ENCODE data around the gene SCN5A.

The SCN5A gene

DNA sequence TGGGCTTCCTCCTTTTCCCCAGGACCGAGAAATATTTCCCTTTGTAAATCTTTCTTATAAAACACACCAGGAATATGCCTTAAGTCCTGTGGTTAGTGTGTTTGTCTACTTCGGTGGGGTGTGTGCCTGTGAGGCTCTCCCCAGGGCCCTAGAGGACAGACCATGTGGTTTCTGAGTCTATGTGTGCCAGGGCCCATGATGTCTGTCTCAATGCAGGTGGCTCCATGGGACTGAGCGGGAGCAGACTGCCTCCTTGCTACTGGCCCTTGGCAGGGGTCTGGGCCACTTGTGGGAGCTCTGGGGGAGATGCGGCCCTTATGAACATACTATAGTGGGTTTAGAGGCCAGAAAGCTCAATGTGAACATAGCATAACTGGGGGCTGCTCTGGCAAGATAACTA lies 37.6 kb downstream of the SCN5A start:
- DNase-seq (ENCODE audit: low read depth), result no peak
- no peak overlapping the region for H3K4me3 ChIP-seq (replicated peaks; ENCODE audit: low read depth, low read length)
- TF ChIP-seq, protein P1, sequence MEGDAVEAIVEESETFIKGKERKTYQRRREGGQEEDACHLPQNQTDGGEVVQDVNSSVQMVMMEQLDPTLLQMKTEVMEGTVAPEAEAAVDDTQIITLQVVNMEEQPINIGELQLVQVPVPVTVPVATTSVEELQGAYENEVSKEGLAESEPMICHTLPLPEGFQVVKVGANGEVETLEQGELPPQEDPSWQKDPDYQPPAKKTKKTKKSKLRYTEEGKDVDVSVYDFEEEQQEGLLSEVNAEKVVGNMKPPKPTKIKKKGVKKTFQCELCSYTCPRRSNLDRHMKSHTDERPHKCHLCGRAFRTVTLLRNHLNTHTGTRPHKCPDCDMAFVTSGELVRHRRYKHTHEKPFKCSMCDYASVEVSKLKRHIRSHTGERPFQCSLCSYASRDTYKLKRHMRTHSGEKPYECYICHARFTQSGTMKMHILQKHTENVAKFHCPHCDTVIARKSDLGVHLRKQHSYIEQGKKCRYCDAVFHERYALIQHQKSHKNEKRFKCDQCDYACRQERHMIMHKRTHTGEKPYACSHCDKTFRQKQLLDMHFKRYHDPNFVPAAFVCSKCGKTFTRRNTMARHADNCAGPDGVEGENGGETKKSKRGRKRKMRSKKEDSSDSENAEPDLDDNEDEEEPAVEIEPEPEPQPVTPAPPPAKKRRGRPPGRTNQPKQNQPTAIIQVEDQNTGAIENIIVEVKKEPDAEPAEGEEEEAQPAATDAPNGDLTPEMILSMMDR (IDR thresholded peaks at IDR 0.05; ENCODE audit: low read length, missing control alignments), result no peak

DNA sequence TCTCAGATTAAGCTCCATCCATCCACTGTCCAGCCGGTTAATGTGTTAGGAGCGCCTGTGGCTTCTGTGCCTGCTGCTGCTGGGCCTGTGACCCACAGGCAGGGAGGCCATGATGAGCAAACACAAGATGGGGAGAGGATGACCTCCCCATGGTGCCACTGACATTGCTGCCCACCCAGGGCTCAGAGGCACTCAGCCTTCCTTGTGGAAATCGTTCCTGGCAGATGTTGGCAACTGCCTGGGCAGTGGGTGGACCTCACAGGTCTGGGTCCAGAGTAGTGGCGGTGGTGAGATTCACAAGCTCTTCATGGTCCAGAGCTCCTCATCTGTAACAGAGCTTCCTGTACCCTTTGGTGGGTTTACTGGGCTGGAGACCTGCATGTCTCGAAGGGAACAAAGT lies 38.6 kb downstream of the SCN5A start:
- TF ChIP-seq, protein P1 (IDR thresholded peaks at IDR 0.05; ENCODE audit: low read length, missing control alignments), result no peak

DNA sequence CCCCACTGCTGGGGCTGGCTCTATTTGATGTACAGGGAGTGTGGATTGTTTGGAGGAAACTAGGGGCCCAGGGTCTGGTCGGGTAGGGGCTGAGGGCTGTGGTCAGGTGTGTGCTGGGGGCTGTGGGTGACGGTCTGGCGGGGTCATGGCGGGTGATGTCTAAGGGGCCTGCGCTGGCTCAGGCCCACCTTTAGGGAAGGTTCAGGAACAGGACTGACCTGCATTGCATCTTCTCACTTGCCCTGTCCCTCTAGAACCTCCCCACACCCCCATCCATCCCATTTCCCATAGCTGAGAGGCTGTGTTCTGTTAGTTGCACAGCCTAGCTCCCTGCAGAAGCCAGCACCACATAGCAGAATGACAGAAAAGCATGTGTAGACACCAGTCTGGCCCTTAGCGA lies 39.1 kb downstream of the SCN5A start:
- H3K4me3 ChIP-seq (replicated peaks; ENCODE audit: low read depth, low read length), result no peak overlapping the region
- TF ChIP-seq, protein P1 (IDR thresholded peaks at IDR 0.05; ENCODE audit: low read length, missing control alignments), result no peak
- DNase-seq (ENCODE audit: low read depth), result no peak

More for the DNA sequence above, 38.6 kb downstream of the SCN5A start:
- H3K4me3 ChIP-seq (replicated peaks; ENCODE audit: low read depth, low read length), result no peak overlapping the region
- no peak for DNase-seq (ENCODE audit: low read depth)

DNA sequence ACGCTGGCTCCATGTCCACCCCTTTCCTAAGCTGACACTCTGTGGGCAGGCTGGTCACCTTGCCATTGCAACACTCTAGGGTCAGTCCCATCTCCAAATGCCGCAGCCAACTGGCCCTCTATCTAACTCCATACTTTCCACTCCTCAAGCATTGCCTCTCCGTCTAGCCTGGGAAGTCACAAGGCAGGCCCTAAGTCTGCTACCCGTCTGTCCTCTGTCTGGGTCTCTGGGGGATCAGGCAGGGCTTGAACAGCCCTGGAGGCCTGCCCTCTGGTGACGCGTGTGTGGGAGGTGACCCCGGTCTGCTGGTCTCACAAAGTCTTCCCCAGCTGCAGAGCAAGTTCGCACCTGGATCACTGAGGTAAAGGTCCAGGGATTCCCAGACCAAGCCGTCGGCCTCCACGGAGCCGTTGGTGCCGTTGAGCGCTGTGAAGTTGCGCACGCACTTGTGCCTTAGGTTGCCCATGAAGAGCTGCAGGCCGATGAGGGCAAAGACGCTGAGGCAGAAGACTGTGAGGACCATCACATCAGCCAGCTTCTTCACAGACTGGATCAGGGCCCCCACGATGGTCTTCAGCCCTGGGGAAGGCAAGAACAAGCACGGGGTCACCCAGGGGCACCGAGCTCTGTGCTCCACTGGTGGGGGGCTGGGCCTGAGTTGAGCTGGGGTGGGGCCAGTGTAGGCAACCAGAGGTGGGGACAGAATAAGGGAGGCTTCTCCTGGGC lies 39.9 kb downstream of the SCN5A start:
- DNase-seq (ENCODE audit: low read depth), result no peak
- TF ChIP-seq, protein P1 (IDR thresholded peaks at IDR 0.05; ENCODE audit: low read length, missing control alignments), result no peak
- no peak overlapping the region for H3K4me3 ChIP-seq (replicated peaks; ENCODE audit: low read depth, low read length)

DNA sequence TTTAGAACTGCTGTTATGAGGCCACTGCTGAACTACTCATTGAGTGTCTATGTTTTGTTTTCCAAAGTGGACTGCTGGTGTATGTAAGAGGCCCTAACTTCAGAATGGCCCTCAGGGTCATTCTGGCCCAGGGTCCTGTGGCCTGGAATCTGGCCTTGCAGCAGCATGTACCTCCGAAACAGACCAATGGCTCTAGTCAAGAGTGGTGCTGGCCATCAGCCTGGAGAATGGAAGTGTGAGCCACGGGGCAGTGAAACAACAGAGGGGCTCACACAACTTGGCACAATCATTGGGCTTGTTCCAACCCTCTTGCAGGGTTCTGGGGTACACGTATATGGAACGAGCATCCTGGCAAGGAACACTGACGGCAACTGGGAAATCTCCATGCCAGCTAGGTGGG lies 40.5 kb downstream of the SCN5A start:
- H3K4me3 ChIP-seq (replicated peaks; ENCODE audit: low read depth, low read length), result no peak overlapping the region
- no peak for DNase-seq (ENCODE audit: low read depth)
- TF ChIP-seq, protein P1 (IDR thresholded peaks at IDR 0.05; ENCODE audit: low read length, missing control alignments), result no peak

DNA sequence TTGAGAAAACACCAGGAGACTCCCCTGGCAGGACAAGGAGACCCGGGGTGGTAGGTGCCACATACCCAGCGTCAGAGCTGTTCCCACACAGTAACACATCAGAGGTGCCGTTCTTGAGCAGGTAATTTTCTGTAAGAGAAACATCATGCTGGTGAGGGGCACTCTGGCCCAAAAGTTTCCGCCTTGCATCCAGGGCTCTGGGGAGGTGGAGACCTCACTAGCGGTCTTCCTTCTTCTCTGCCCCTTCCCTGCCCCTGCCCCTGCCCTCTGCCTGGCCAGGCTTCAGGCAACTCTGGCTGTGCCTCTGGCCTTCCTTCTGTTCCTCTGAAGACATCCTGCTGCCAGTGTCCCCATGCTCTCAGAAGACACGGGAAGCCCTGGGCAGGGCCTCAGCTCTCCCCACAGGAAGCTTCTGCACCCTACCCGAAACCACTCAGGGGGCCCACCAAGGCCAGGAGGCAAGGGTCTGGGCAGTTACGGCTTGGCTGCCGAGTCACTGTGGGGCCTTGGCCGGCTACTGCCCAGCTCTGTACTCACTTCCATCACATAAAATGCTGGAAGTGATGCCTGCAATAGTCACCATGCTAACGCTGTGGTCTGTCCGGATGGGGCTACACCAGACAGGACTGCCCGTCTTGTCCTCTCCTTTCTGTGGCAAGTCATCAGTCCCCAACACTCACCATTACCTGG lies 41.3 kb downstream of the SCN5A start:
- DNase-seq (ENCODE audit: low read depth), result no peak
- no peak overlapping the region for H3K4me3 ChIP-seq (replicated peaks; ENCODE audit: low read depth, low read length)
- TF ChIP-seq, protein P1 (IDR thresholded peaks at IDR 0.05; ENCODE audit: low read length, missing control alignments), result no peak

All from fibroblast of pulmonary artery (primary cell).